K562 (cell line): ENCODE data around the gene STARD13. TPM values are rescaled to one million over a fixed set of nuclear protein-coding genes. Genes with fewer than 3 reads are reported as not detected.

Experiments used
- ATAC-seq: fragments of 200-7000 bp; cut with Tn5 transposase; 3 replicates; pipeline ENCODE4 v1.9.1; 2020; ENCODE audit warnings: moderate library complexity
- BruUV-seq: library from RNA; stranded (reverse); fragments of 400-500 nt; replicated peaks from 2 replicates; lab custom pipeline; 2021; lab: Mats Ljungman, UMichigan
- CTCF ChIA-PET: fragments of 300-600 bp; formaldehyde crosslinking; extraction: SDS; loops from one replicate; lab custom pipeline; 2021; ENCODE audit warnings: low intra/inter-chr PET ratio; lab: Yijun Ruan, JAX
- POLR2A ChIA-PET: fragments of 300-600, 350-650 bp; sonication (Branson Sonifier 250); formaldehyde crosslinking; extraction: SDS; loops from one replicate; lab custom pipeline; 2021; ENCODE audit warnings: antibody characterized with exemption, inconsistent platforms; lab: Yijun Ruan, JAX
- DNase-seq, 4 experiments: peaks; one replicate each; pipeline versions ENCODE4 v3.0.0 to v3.0.0-alpha.2; 2011 to 2018; ENCODE audit warnings: low spot score in 3 of 4, mixed read lengths in 3 of 4; ENCODE audit errors: extremely low read depth in 1 of 4
- FAIRE-seq: peaks from 2 replicates; lab custom pipeline; 2011; peaks lifted over from hg19 to GRCh38; lab: Jason Lieb, UNC
- H2AFZ ChIP-seq: 2 replicates; pipeline ENCODE4 v1.6.0; 2011; ENCODE audit warnings: low read depth, low read length, control low read depth, inconsistent platforms
- H3K27ac ChIP-seq: fragments of 200-600 bp; 3 replicates; pipeline ENCODE4 v1.8.0; 2011; ENCODE audit warnings: low read depth, mild to moderate bottlenecking, control low read depth, inconsistent platforms, low read length, moderate library complexity, mixed read lengths; ENCODE audit errors: extremely low read depth
- H3K27me3 ChIP-seq, 2 experiments: fragments of 300-600 bp in 1 of 2; 2 replicates in 1 of 2; 3 replicates in 1 of 2; pipeline versions ENCODE4 v1.6.0 to v1.8.0; 2011; ENCODE audit warnings: inconsistent platforms in 2 of 2, low read length in 2 of 2, mild to moderate bottlenecking in 1 of 2, mixed read lengths in 1 of 2, moderate library complexity in 1 of 2; ENCODE audit not compliant: control insufficient read depth in 2 of 2, insufficient read depth in 2 of 2
- H3K36me3 ChIP-seq: fragments of 300-600 bp; 3 replicates; pipeline ENCODE4 v1.8.0; 2011; ENCODE audit warnings: mild to moderate bottlenecking, low read length, inconsistent platforms; ENCODE audit not compliant: control insufficient read depth, insufficient read depth
- H3K4me1 ChIP-seq, 2 experiments: fragments of 200-600 bp in 1 of 2; replicated peaks in 1 of 2; 2 replicates in 1 of 2; 3 replicates in 1 of 2; pipeline versions ENCODE4 v1.5.1 to v1.8.0; 2011; ENCODE audit warnings: inconsistent platforms in 2 of 2, low read length in 2 of 2, mild to moderate bottlenecking in 1 of 2, mixed read lengths in 1 of 2, moderate library complexity in 1 of 2; ENCODE audit not compliant: control insufficient read depth in 2 of 2, insufficient read depth in 2 of 2
- H3K4me2 ChIP-seq: 2 replicates; pipeline ENCODE4 v1.6.1; 2011; ENCODE audit warnings: low read length, control low read depth, inconsistent platforms, mixed read lengths; ENCODE audit not compliant: insufficient read depth
- H3K4me3 ChIP-seq: fragments of 200-600 bp; sonication (generic), shearing (Covaris generic); 2 replicates; pipeline ENCODE4 v1.5.1; 2016; ENCODE audit warnings: control low read depth, inconsistent platforms
- H3K79me2 ChIP-seq: fragments of 200-600 bp; 3 replicates; pipeline ENCODE4 v1.8.0; 2011; ENCODE audit warnings: low read length, inconsistent platforms; ENCODE audit not compliant: control insufficient read depth, insufficient read depth
- H3K9ac ChIP-seq, 2 experiments: 2 replicates each; pipeline versions ENCODE4 v1.6.0 to v1.6.1; 2011; ENCODE audit warnings: low read depth in 2 of 2, low read length in 2 of 2, control low read depth in 1 of 2, inconsistent platforms in 1 of 2, mild to moderate bottlenecking in 1 of 2, mixed read lengths in 1 of 2; ENCODE audit not compliant: insufficient read depth in 1 of 2
- H3K9me1 ChIP-seq: one replicate; pipeline ENCODE4 v1.6.0; 2011; ENCODE audit warnings: inconsistent platforms, mild to moderate bottlenecking, low read length, moderate library complexity; ENCODE audit not compliant: control insufficient read depth, insufficient read depth
- H3K9me3 ChIP-seq: replicated peaks from 2 replicates; pipeline ENCODE4 v1.5.1; 2011; ENCODE audit warnings: low read depth, low read length, inconsistent platforms; ENCODE audit not compliant: control insufficient read depth, insufficient read depth
- H4K20me1 ChIP-seq: replicated peaks from 2 replicates; pipeline ENCODE4 v1.6.1; 2011; ENCODE audit warnings: low read length, inconsistent platforms, mixed read lengths; ENCODE audit not compliant: control insufficient read depth, insufficient read depth
- BACH1 ChIP-seq: fragments of 200-800 bp; sonication (Bioruptor generic); IDR thresholded peaks from 2 replicates; pipeline ENCODE4 v1.6.1; 2016; ENCODE audit warnings: missing genetic modification characterization, missing compliant biosample characterization
- KLF16 ChIP-seq: IDR thresholded peaks from 2 replicates; pipeline ENCODE4 v1.6.1; 2016; ENCODE audit warnings: antibody characterized with exemption
- POLR3A ChIP-seq: IDR thresholded peaks from 2 replicates; pipeline ENCODE4 v1.6.1; 2011; ENCODE audit warnings: borderline replicate concordance, mild to moderate bottlenecking, moderate library complexity; ENCODE audit not compliant: insufficient read length, insufficient read depth; ENCODE audit errors: extremely low read depth
- RHOXF2B ChIP-seq: fragments of 250-450 bp; sonication (Bioruptor Pico); conservative IDR thresholded peaks from 2 replicates; pipeline ENCODE4 v1.5.1; 2021
- RNF2 ChIP-seq: sonication (generic); IDR thresholded peaks from 2 replicates; pipeline ENCODE4 v1.6.1; 2016
- SMARCE1 ChIP-seq: fragments of 450-650 bp; IDR thresholded peaks from 2 replicates; pipeline ENCODE4 v1.7.1; 2016; ENCODE audit warnings: mild to moderate bottlenecking
- SNIP1 ChIP-seq: fragments of 450-650 bp; IDR thresholded peaks from 2 replicates; pipeline ENCODE4 v1.7.1; 2017; ENCODE audit warnings: low read depth, mild to moderate bottlenecking
- STAG1 ChIP-seq: sonication (generic); formaldehyde crosslinking; IDR thresholded peaks from 2 replicates; pipeline ENCODE4 v1.5.0; 2020; ENCODE audit warnings: missing genetic modification reagents, borderline replicate concordance
- WGBS: fragments of 100-300 bp; shearing (Covaris generic); methylation state at CpG from one replicate; pipeline ENCODE4 v1.1.6; 2016; ENCODE audit warnings: low coverage, mixed read lengths; ENCODE audit not compliant: insufficient coverage; ENCODE audit errors: missing lambda C conversion rate; 5-methylcytosine and 5-hydroxymethylcytosine counted together
- in situ Hi-C: fragments of 300-500 bp; cut with MboI; formaldehyde crosslinking; loops from 4 replicates; pipeline ENCODE4 v1.15.0; 2018; ENCODE audit warnings: inconsistent platforms, mixed read lengths
- intact Hi-C: fragments of 100-400 bp; cut with micrococcal nuclease; formaldehyde crosslinking; loops from 2 replicates; pipeline ENCODE4 v1.14.2; 2022
- polyA plus RNA-seq, 8 experiments: library from polyadenylated mRNA; depleted of rRNA in 4 of 8; stranded (reverse) in 5 of 8; unstranded in 3 of 8; fragments of >200 nt; fragmentation: Nextera tagmentation in 2 of 8; fragmentation: Illumina TruSeq in 1 of 8; extraction: Ambion mirVana in 2 of 8; extraction: Trizol in 1 of 8; gene quantifications; 2 replicates each; pipeline versions ENCODE4 v1.2.1 to v1.2.3, GENCODE V29; 2011 to 2014; ENCODE audit warnings: inconsistent platforms in 1 of 8, missing spikeins in 1 of 8
- total RNA-seq, 7 experiments: library from RNA; depleted of rRNA in 6 of 7; stranded (reverse); fragments of >200 nt in 6 of 7; fragmentation: Illumina TruSeq in 2 of 7; extraction: Trizol in 2 of 7; gene quantifications; 2 replicates each; pipeline versions ENCODE4 v1.2.1 to v1.2.3, GENCODE V29; 2011 to 2021; ENCODE audit warnings: low replicate concordance in 1 of 7

STARD13 gene
- total and polyA plus RNA-seq, 9 of the 15 experiments (the other 6 are each of a cell fraction or from before 2014, with no cell fraction given) = 0.11 TPM; not detected in 8

DNA sequence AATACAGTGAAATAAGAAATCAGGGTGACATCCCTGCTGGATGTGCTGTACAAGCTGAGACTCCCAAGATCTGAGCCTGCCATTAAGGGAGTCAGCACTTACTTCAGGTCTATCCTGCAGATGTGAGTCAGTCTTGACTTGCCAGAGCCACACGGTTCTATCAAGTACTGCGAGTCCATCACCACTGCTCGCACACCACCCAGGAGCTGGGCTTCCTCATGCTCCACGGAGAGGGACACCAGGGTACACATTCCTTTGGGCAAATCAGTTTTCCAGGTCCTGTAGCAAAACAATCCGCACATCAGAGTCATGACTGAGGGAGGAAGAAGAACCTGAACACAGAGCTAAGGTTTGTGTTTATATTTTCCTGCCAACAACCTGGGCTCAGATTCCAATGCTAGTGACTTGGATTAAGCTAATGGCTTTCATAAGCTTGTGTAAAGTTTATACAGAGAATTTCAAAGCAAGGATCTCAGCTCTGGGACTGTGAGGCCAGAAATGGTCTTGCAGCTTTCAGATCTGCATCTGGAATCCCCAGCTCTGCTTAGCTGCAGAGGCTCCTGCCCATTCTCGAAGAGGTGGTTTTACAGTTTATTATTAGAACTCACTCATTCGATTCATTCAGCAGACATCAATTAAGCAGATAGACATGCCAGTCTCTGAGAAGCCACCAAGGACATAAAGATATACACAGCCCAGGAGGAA, 178.7 kb downstream of the STARD13 start (continued):
- TF ChIP-seq SMARCE1 (no peak), BACH1 (tag) (no peak)

DNA sequence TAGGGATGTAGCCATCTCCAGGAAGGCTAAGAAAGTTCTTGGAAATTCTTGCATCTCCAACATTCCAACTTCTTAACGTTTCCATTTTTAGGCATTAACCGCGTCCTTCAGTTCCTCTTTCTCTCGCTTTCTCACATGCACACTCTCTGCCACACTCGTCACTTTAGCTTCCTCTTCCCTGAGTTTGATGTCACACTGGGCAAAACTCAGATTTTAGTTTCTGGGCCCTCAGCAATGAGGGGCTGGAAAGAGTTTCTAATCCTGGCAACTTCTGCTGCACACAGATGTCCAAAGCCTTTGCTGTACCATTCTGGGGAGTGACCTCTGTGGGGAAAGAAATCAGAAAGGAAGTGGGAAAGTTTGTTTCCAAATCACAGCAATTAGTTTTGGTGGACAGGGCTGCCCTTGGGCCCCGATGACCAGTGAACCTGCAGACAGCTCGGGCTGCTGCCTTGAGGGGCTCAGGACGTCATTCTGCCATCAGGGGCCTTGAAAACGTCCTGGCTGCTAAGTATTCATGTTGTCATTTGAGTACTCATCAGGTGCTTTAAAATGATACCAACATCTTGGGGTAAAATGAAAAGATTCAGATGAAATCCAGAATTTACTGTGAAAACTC, 180.1 kb downstream of the STARD13 start:
- Histone ChIP-seq H3K4me1 (no peaks in the 10 kb centered on the region), H3K9me1 (no peaks in the 10 kb centered on the region), H3K4me2 (no peak overlapping the region), H3K36me3 (no peaks in the 10 kb centered on the region), H3K9me3 (no peaks in the 10 kb centered on the region), H3K27me3 (no peaks in the 10 kb centered on the region), H3K4me3 (no peak overlapping the region), H2AFZ (no peak overlapping the region), H3K27ac (no peak overlapping the region), H3K79me2 (no peaks in the 10 kb centered on the region), H3K9ac (no peak overlapping the region), H4K20me1 (no peaks in the 10 kb centered on the region)
- intact Hi-C loops (no loop called here), in situ Hi-C loops (no loop called here)
- no TSS peak for BruUV-seq
- no peak for TF ChIP-seq RNF2
- TF ChIP-seq STAG1 (CRISPR knock-in tag) = no peak
- TF ChIP-seq RHOXF2B = no peak
- TF ChIP-seq KLF16 = no peak
- no peak for TF ChIP-seq SNIP1
- no peak for TF ChIP-seq POLR3A
- ChIA-PET CTCF (no interaction called here), POLR2A (no interaction called here)
- DNase-seq (no peak), FAIRE-seq (no peak), ATAC-seq (no peak)
- 0% methylated on average over 7 of the region's 9 CpGs for WGBS
